ENCODE measurements around the gene ASPHD2.
"Not testable (repeated sequence)": the region's sequence is repeated elsewhere in the genome, so short reads cannot be mapped to it uniquely, and the experiment has no call there.

Gene ASPHD2

GRCh38 chr22:26399289-26399688, 29.8 kb upstream of the ASPHD2 start:
- no peaks in the 10 kb centered on the region for H3K27me3 ChIP-seq (ENCODE audit: control insufficient read depth, low read length)
- no peaks in the 10 kb centered on the region for H3K9me3 ChIP-seq (ENCODE audit: control insufficient read depth, insufficient read depth, low read length)
- H3K9me2 ChIP-seq (replicated peaks; ENCODE audit: control insufficient read depth, low read length): no peaks in the 10 kb centered on the region
- no peaks in the 10 kb centered on the region for H4K20me1 ChIP-seq (ENCODE audit: control insufficient read depth, insufficient read depth, low read depth, low read length)
- no peak overlapping the region for H3K4me3 ChIP-seq (ENCODE audit: low read length)
- H3K27ac ChIP-seq (ENCODE audit: low read depth, low read length): no peak overlapping the region
- TF ChIP-seq EZH2phosphoT487 (IDR thresholded peaks at IDR 0.05; ENCODE audit: borderline replicate concordance, low read length) (no peak), CTCF (IDR thresholded peaks at IDR 0.05; ENCODE audit: low read depth, low read length, poor library complexity, severe bottlenecking) (no peak)
- H3K4me1 ChIP-seq (ENCODE audit: control insufficient read depth, low read length): 0 out of 2 replicates have a peak, but pooled peaks cover 3% of the 10 kb centered on the region
- no peak overlapping the region for H3K4me2 ChIP-seq (ENCODE audit: low read length)
- H3K79me2 ChIP-seq (ENCODE audit: control insufficient read depth, low read length): no peaks in the 10 kb centered on the region
- no peaks in the 10 kb centered on the region for H3K36me3 ChIP-seq (ENCODE audit: control insufficient read depth, low read length)
- no peaks in the 10 kb centered on the region for H3F3A ChIP-seq (ENCODE audit: control insufficient read depth, insufficient read depth)

- no peak for TF ChIP-seq EZH2phosphoT487 (IDR thresholded peaks at IDR 0.05; ENCODE audit: borderline replicate concordance, low read length)
- no peaks in the 10 kb centered on the region for H3K9me2 ChIP-seq (replicated peaks; ENCODE audit: control insufficient read depth, low read length)
- H4K20me1 ChIP-seq (ENCODE audit: control insufficient read depth, insufficient read depth, low read depth, low read length): no peaks in the 10 kb centered on the region
- peaks cover 13% of the 10 kb centered on the region for H3K4me1 ChIP-seq (ENCODE audit: control insufficient read depth, low read length)
- no peaks in the 10 kb centered on the region for H3F3A ChIP-seq (ENCODE audit: control insufficient read depth, insufficient read depth)
- H3K79me2 ChIP-seq (ENCODE audit: control insufficient read depth, low read length): no peaks in the 10 kb centered on the region
- no peaks in the 10 kb centered on the region for H3K27me3 ChIP-seq (ENCODE audit: control insufficient read depth, low read length)
- H3K4me2 ChIP-seq (ENCODE audit: low read length): no peak overlapping the region
- H3K4me3 ChIP-seq (ENCODE audit: low read length): no peak overlapping the region
- H3K36me3 ChIP-seq (ENCODE audit: control insufficient read depth, low read length): no peaks in the 10 kb centered on the region
- no peaks in the 10 kb centered on the region for H3K9me3 ChIP-seq (ENCODE audit: control insufficient read depth, insufficient read depth, low read length)
- H3K27ac ChIP-seq (ENCODE audit: low read depth, low read length): no peak overlapping the region
Observed at GRCh38 chr22:26401726-26402125, 27.3 kb upstream of the ASPHD2 start.

- H3K4me1 ChIP-seq (ENCODE audit: control insufficient read depth, low read length): peaks cover 11% of the 10 kb centered on the region
- H3K27me3 ChIP-seq (ENCODE audit: control insufficient read depth, low read length): peaks cover 3% of the 10 kb centered on the region; the same call in 1 of the 2 replicates
- H3K4me3 ChIP-seq (ENCODE audit: low read length): no peak overlapping the region
- peak overlapping the region; percentile 15; the same call in 1 of the 2 replicates for H3K4me2 ChIP-seq (ENCODE audit: low read length)
- TF ChIP-seq CTCF (IDR thresholded peaks at IDR 0.05; ENCODE audit: low read depth, low read length, poor library complexity, severe bottlenecking) (no peak), EZH2phosphoT487 (IDR thresholded peaks at IDR 0.05; ENCODE audit: borderline replicate concordance, low read length) (no peak)
- H3K27ac ChIP-seq (ENCODE audit: low read depth, low read length): no peak overlapping the region
- H3F3A ChIP-seq (ENCODE audit: control insufficient read depth, insufficient read depth): no peaks in the 10 kb centered on the region
- no peaks in the 10 kb centered on the region for H3K36me3 ChIP-seq (ENCODE audit: control insufficient read depth, low read length)
- no peaks in the 10 kb centered on the region for H4K20me1 ChIP-seq (ENCODE audit: control insufficient read depth, insufficient read depth, low read depth, low read length)
- no peaks in the 10 kb centered on the region for H3K9me3 ChIP-seq (ENCODE audit: control insufficient read depth, insufficient read depth, low read length)
- no peaks in the 10 kb centered on the region for H3K9me2 ChIP-seq (replicated peaks; ENCODE audit: control insufficient read depth, low read length)
- no peaks in the 10 kb centered on the region for H3K79me2 ChIP-seq (ENCODE audit: control insufficient read depth, low read length)
Observed at GRCh38 chr22:26404851-26405421, 24.1 kb upstream of the ASPHD2 start.

- Histone ChIP-seq H3K27me3 (ENCODE audit: control insufficient read depth, low read length) (peaks cover 3% of the 10 kb centered on the region; the same call in 1 of the 2 replicates), H3K79me2 (ENCODE audit: control insufficient read depth, low read length) (no peaks in the 10 kb centered on the region), H3K36me3 (ENCODE audit: control insufficient read depth, low read length) (no peaks in the 10 kb centered on the region), H3K4me2 (ENCODE audit: low read length) (no peak overlapping the region), H3K9me3 (ENCODE audit: control insufficient read depth, insufficient read depth, low read length) (no peaks in the 10 kb centered on the region), H3K4me3 (ENCODE audit: low read length) (no peak overlapping the region), H3K27ac (ENCODE audit: low read depth, low read length) (no peak overlapping the region), H4K20me1 (ENCODE audit: control insufficient read depth, insufficient read depth, low read depth, low read length) (no peaks in the 10 kb centered on the region), H3K4me1 (ENCODE audit: control insufficient read depth, low read length) (peaks cover 11% of the 10 kb centered on the region), H3K9me2 (replicated peaks; ENCODE audit: control insufficient read depth, low read length) (no peaks in the 10 kb centered on the region), H3F3A (ENCODE audit: control insufficient read depth, insufficient read depth) (no peaks in the 10 kb centered on the region)
- TF ChIP-seq CTCF (IDR thresholded peaks at IDR 0.05; ENCODE audit: low read depth, low read length, poor library complexity, severe bottlenecking) (no peak), EZH2phosphoT487 (IDR thresholded peaks at IDR 0.05; ENCODE audit: borderline replicate concordance, low read length) (no peak)
Observed at GRCh38 chr22:26406118-26406517, 22.9 kb upstream of the ASPHD2 start.

- Histone ChIP-seq H3K4me1 (ENCODE audit: control insufficient read depth, low read length) (peaks cover 11% of the 10 kb centered on the region), H3K27me3 (ENCODE audit: control insufficient read depth, low read length) (peaks cover 12% of the 10 kb centered on the region)
- H3K4me2 ChIP-seq (ENCODE audit: low read length); H3K27ac ChIP-seq (ENCODE audit: low read depth, low read length); H4K20me1 ChIP-seq (ENCODE audit: control insufficient read depth, insufficient read depth, low read depth, low read length); H3F3A ChIP-seq (ENCODE audit: control insufficient read depth, insufficient read depth); H3K4me3 ChIP-seq (ENCODE audit: low read length); H3K36me3 ChIP-seq (ENCODE audit: control insufficient read depth, low read length); H3K9me3 ChIP-seq (ENCODE audit: control insufficient read depth, insufficient read depth, low read length); H3K79me2 ChIP-seq (ENCODE audit: control insufficient read depth, low read length); H3K9me2 ChIP-seq (replicated peaks; ENCODE audit: control insufficient read depth, low read length): not testable (repeated sequence)
Observed at GRCh38 chr22:26408562-26409220, 20.4 kb upstream of the ASPHD2 start.

Measured in DOHH2 (cell line).